ENCODE results near the gene BDKRB2.

- TF ChIP-seq CTCF (conservative IDR thresholded peaks at IDR 0.05; ENCODE audit: low read depth, low read length) (no peak), CHD1 (IDR thresholded peaks at IDR 0.05; ENCODE audit: low read depth, low read length) (no peak), USF2 (IDR thresholded peaks at IDR 0.05; ENCODE audit: low read depth, low read length) (no peak)
These were observed 63.3 kb downstream of the BDKRB2 start for GRCh38 chr14:96267916-96268315.

All from IMR-90 (cell line).